ENCODE results near the gene MAN2C1. TPM values are rescaled to one million over a fixed set of nuclear protein-coding genes. Genes with fewer than 3 reads are reported as not detected.
"Not testable (repeated sequence)": the region's sequence is repeated elsewhere in the genome, so short reads cannot be mapped to it uniquely, and the experiment has no call there.

Gene MAN2C1
- total and polyA plus RNA-seq, 4 experiments from 2014 or later, result 32.2 to 449 (median 243) TPM

DNA sequence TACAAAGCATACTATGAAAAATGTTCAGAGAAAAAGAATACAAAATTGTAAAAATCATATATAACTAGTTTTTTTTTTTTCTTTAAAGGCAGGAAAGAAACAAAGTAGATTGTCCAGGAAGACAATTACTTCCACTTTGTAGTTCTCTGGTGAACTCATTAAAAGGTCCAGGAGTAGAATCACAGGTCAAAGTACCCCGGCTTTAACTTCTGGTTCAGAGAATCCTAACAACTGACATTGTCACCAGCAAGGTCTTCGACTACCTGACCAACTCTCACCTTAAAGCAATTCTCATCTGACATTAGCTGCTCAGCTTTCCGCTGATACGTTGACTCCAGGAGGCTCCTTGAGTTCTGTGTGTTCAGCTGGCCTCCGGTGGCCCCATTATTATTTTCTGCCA lies 15.6 kb upstream of the MAN2C1 start:
- H3K4me3 ChIP-seq (ENCODE audit: low read length in 2 of 2); H3K4me1 Mint-ChIP-seq; H3K27me3 ChIP-seq (ENCODE audit: insufficient read depth, low read length); H3K9me3 ChIP-seq (ENCODE audit: control insufficient read depth in 1 of 2, low read length in 2 of 2); H3K27me3 Mint-ChIP-seq; H3K4me1 ChIP-seq (ENCODE audit: insufficient read depth, low read length); POLR2A ChIA-PET (ENCODE audit: partially characterized antibody); DNase-seq; H3K9me3 Mint-ChIP-seq; H3K4me3 Mint-ChIP-seq; H3K27ac Mint-ChIP-seq; intact Hi-C loops (cut with micrococcal nuclease); H3K27ac ChIP-seq (ENCODE audit: low read depth, low read length): not testable (repeated sequence)
- H3K36me3 Mint-ChIP-seq, result peaks cover 36 to 76% of the 10 kb centered on the region in 2 donors
- peaks cover 69% of the 10 kb centered on the region for H3K36me3 ChIP-seq (ENCODE audit: insufficient read depth, low read length)
- CTCF ChIA-PET (ENCODE audit: partially characterized antibody), result interaction anchor here (0.8 kb wide), 1 partner anchor 15 kb away, joined by 3 read pairs; the partner anchor contains the start of gene MAN2C1

- POLR2A ChIA-PET (ENCODE audit: partially characterized antibody), result interaction anchor here (1.1 to 1.8 kb wide), 2 partner anchors 12 to 259 kb away, joined by 3 to 8 read pairs; partner anchors contain the start of genes IMP3 and MAN2C1
- intact Hi-C loops (cut with micrococcal nuclease), result no loop called here
- Histone ChIP-seq H3K4me3 (ENCODE audit: low read length in 2 of 2) (no peak overlapping the region), H3K36me3 (ENCODE audit: insufficient read depth, low read length) (peaks cover 49% of the 10 kb centered on the region), H3K27me3 (ENCODE audit: insufficient read depth, low read length) (no peaks in the 10 kb centered on the region), H3K4me1 (ENCODE audit: insufficient read depth, low read length) (no peaks in the 10 kb centered on the region), H3K27ac (ENCODE audit: low read depth, low read length) (no peak overlapping the region), H3K9me3 (ENCODE audit: control insufficient read depth in 1 of 2, low read length in 2 of 2) (no peaks in the 10 kb centered on the region)
- Mint-ChIP-seq H3K36me3 (peaks cover 31 to 75% of the 10 kb centered on the region in 2 donors), H3K4me1 (peaks cover 0 to 3% (median 2%) of the 10 kb centered on the region in 4 donors), H3K4me3 (no peak overlapping the region), H3K27me3 (no peaks in the 10 kb centered on the region), H3K27ac (peak overlapping the region in 3 of 7 donors; percentile 53 to 77 (median 63)), H3K9me3 (no peaks in the 10 kb centered on the region)
- CTCF ChIA-PET (ENCODE audit: partially characterized antibody), result interaction anchor here (3.5 kb wide), 1 partner anchor 12 kb away, joined by 20 read pairs; the partner anchor contains the start of gene MAN2C1
- no peak for DNase-seq
These were observed 12.4 kb upstream of the MAN2C1 start for GRCh38 chr15:75380773-75381172.

DNA sequence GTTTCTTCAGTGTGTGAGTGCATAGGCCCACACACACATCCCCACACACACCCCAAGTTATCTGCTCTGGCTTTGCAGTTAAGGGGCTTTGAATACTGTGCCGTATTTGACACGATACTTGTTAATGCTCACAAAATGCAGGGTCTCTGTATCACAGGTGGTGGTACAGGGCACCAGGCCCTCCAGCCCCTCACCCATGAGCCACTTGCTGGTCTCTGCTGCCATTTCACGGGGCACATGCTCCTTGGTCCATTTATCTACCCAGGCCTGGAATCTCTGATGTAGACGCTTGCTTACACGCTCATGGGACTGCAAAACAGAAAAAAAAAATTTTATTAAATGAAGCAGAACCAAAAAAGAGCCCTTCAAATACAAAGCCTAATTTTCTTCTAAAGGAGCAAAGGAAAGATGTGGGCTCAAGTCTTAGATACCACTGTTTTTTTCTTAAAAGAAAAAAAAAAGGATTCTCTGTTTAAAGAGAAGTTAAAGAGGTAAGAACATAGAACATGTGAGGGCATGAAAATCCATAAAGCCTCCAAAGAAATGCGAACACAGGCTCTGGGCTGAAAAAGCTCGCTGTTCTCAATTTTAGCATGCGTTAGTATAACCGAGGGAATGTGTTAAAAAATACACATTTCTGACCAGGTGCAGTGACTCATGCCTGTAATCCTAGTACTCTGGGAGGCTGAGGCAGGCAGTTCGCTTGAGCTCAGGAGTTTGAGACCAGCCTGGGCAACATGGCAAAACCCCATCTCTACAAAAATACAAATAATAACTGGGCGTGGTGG lies 3.7 kb upstream of the MAN2C1 start:
- Histone ChIP-seq H3K4me3 (ENCODE audit: low read length in 2 of 2) (no peak overlapping the region), H3K4me1 (ENCODE audit: insufficient read depth, low read length) (peaks cover 18% of the 10 kb centered on the region), H3K27me3 (ENCODE audit: insufficient read depth, low read length) (no peaks in the 10 kb centered on the region), H3K36me3 (ENCODE audit: insufficient read depth, low read length) (peaks cover 48% of the 10 kb centered on the region), H3K27ac (ENCODE audit: low read depth, low read length) (no peak overlapping the region), H3K9me3 (ENCODE audit: control insufficient read depth in 1 of 2, low read length in 2 of 2) (no peaks in the 10 kb centered on the region)
- Mint-ChIP-seq H3K27ac (no peak overlapping the region), H3K4me3 (no peak overlapping the region), H3K27me3 (no peaks in the 10 kb centered on the region), H3K36me3 (peaks cover 40 to 80% of the 10 kb centered on the region in 2 donors), H3K4me1 (peaks cover 7 to 26% (median 21%) of the 10 kb centered on the region in 4 donors), H3K9me3 (no peaks in the 10 kb centered on the region)
- ChIA-PET CTCF (ENCODE audit: partially characterized antibody) (no interaction called here), POLR2A (ENCODE audit: partially characterized antibody) (no interaction called here)
- DNase-seq, result no peak
- intact Hi-C loops (cut with micrococcal nuclease), result no loop called here

GRCh38 chr15:75371486-75371885 lies 3.1 kb upstream of the MAN2C1 start:
- H3K4me1 Mint-ChIP-seq, result peaks cover 7 to 32% (median 25%) of the 10 kb centered on the region in 4 donors
- ChIA-PET POLR2A (ENCODE audit: partially characterized antibody) (interaction anchor here (1.2 kb wide), 1 partner anchor 80 kb away, joined by 6 read pairs; the partner anchor contains the start of gene SIN3A), CTCF (ENCODE audit: partially characterized antibody) (interaction anchor here (2.5 kb wide), 1 partner anchor 269 kb away, joined by 8 read pairs; the partner anchor contains the start of gene IMP3)
- Histone ChIP-seq H3K9me3 (ENCODE audit: control insufficient read depth in 1 of 2, low read length in 2 of 2) (no peaks in the 10 kb centered on the region), H3K4me3 (ENCODE audit: low read length in 2 of 2) (no peak overlapping the region), H3K36me3 (ENCODE audit: insufficient read depth, low read length) (peaks cover 54% of the 10 kb centered on the region), H3K27me3 (ENCODE audit: insufficient read depth, low read length) (no peaks in the 10 kb centered on the region), H3K27ac (ENCODE audit: low read depth, low read length) (no peak overlapping the region), H3K4me1 (ENCODE audit: insufficient read depth, low read length) (peaks cover 24% of the 10 kb centered on the region)
- no peaks in the 10 kb centered on the region for H3K9me3 Mint-ChIP-seq
- intact Hi-C loops (cut with micrococcal nuclease), result no loop called here
- peak overlapping the region in 1 of 7 donors; percentile 62 for H3K27ac Mint-ChIP-seq
- no peak overlapping the region for H3K4me3 Mint-ChIP-seq
- H3K36me3 Mint-ChIP-seq, result peaks cover 38 to 74% of the 10 kb centered on the region in 2 donors
- H3K27me3 Mint-ChIP-seq, result no peaks in the 10 kb centered on the region
- DNase-seq, result no peak

DNA sequence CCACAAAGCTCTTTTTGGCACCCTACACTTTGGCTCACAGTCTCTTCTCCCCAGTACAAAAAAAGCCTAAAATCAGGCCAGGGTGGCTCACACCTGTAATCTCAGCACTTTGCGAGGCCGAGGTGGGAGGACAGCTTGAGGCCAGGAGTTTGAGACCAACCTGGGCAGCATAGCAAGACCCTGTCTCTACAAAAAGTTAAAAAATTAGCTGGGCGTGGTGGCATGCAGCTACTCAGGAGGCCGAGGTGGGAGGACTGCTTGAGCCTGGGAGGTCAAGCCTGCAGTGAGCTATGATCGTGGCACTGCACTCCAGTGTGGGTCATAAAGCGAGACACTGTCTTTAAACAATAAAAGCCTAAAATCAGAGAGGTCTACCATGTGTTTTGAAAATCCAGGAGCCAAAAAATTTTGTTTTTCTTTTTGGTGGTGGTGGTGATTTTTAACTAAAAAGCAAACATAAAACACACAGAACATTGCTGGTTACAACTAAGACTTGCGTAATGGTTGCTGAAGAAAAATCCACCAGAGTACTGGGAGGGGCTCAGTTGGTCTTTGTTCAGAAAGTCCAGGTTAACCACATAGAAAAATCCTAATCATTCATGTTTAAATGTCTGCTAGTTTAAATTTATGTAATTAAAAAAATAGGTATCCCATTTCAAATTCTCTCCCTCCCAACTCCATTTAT lies 1.6 kb upstream of the MAN2C1 start:
- Mint-ChIP-seq H3K27me3 (no peaks in the 10 kb centered on the region), H3K4me3 (peak overlapping the region; percentile 13 to 95 (median 90)), H3K9me3 (no peaks in the 10 kb centered on the region), H3K27ac (peak overlapping the region in 6 of 7 donors; percentile 95 to 97 (median 96)), H3K4me1 (peaks cover 7 to 33% (median 25%) of the 10 kb centered on the region in 4 donors), H3K36me3 (peaks cover 29 to 63% of the 10 kb centered on the region in 2 donors)
- Histone ChIP-seq H3K27me3 (ENCODE audit: insufficient read depth, low read length) (no peaks in the 10 kb centered on the region), H3K27ac (ENCODE audit: low read depth, low read length) (no peak overlapping the region), H3K4me3 (ENCODE audit: low read length in 2 of 2) (no peak overlapping the region), H3K4me1 (ENCODE audit: insufficient read depth, low read length) (peaks cover 25% of the 10 kb centered on the region), H3K36me3 (ENCODE audit: insufficient read depth, low read length) (peaks cover 53% of the 10 kb centered on the region), H3K9me3 (ENCODE audit: control insufficient read depth in 1 of 2, low read length in 2 of 2) (no peaks in the 10 kb centered on the region)
- intact Hi-C loops (cut with micrococcal nuclease), result loop anchor here (10.0 kb wide), 1 partner anchor 345 kb away; the partner anchor contains the start of gene PPCDC
- DNase-seq, result no peak
- ChIA-PET POLR2A (ENCODE audit: partially characterized antibody) (interaction anchor here (0.6 to 4.8 kb wide), 8 partner anchors 18 to 830 kb away, joined by 3 to 222 read pairs (median 38); partner anchors contain the start of genes IMP3, NEIL1, SIN3A and SNUPN), CTCF (ENCODE audit: partially characterized antibody) (interaction anchor here (1.5 to 3.7 kb wide), 5 partner anchors 10 to 270 kb away, joined by 4 to 62 read pairs (median 20); partner anchors contain the start of genes IMP3, SIN3A and SNUPN)

DNA sequence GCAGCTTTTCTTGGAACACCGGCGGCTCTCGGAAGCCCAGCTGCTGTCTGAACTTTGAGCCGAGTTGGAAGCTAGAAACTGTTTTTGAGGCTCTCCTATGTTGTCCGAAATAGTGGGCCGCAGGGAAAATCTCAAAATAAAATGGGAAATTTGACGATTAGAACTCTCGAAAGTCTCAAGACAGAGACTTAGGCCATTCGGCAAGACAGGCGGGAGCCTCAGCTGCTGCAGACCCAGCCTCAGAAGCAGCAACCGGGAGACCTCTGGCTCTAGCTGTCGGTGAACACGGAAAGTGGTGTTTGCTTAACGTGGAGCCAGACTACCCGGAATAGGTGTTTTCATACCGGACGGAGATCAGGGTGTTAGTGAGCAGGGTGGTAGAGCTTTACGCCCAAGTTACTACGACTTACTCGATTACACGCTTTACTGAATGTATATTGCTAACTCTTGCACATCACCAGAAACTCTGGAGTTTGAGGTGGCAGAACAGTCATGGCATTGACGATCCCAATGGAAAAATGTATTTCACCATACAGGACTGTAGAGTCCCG lies 357 bp upstream of the MAN2C1 start:
- ChIA-PET POLR2A (ENCODE audit: partially characterized antibody) (interaction anchor here (0.6 to 4.8 kb wide), 39 partner anchors 9 to 908 kb away, joined by 3 to 222 read pairs (median 5); partner anchors contain the start of genes C15orf39, CLK3, COMMD4 and FBXO22), CTCF (ENCODE audit: partially characterized antibody) (interaction anchor here (0.7 to 3.7 kb wide), 25 partner anchors 11 to 433 kb away, joined by 3 to 69 read pairs (median 7); partner anchors contain the start of genes COMMD4, IMP3, SIN3A and SNUPN)
- Histone ChIP-seq H3K4me3 (ENCODE audit: low read length in 2 of 2) (peak overlapping the region; percentile 86 to 95), H3K4me1 (ENCODE audit: insufficient read depth, low read length) (peaks cover 25% of the 10 kb centered on the region), H3K27ac (ENCODE audit: low read depth, low read length) (peak overlapping the region; percentile 93), H3K36me3 (ENCODE audit: insufficient read depth, low read length) (peaks cover 56% of the 10 kb centered on the region), H3K9me3 (ENCODE audit: control insufficient read depth in 1 of 2, low read length in 2 of 2) (no peaks in the 10 kb centered on the region), H3K27me3 (ENCODE audit: insufficient read depth, low read length) (no peaks in the 10 kb centered on the region)
- Mint-ChIP-seq H3K36me3 (peaks cover 26 to 60% of the 10 kb centered on the region in 2 donors), H3K27ac (peak overlapping the region; percentile 95 to 97 (median 96)), H3K4me1 (peaks cover 7 to 37% (median 24%) of the 10 kb centered on the region in 4 donors), H3K27me3 (no peaks in the 10 kb centered on the region), H3K4me3 (peak overlapping the region; percentile 89 to 95 (median 92)), H3K9me3 (no peaks in the 10 kb centered on the region)
- peak in 1 of 5 donors; percentile 32 for DNase-seq
- intact Hi-C loops (cut with micrococcal nuclease), result loop anchor here (1.0 to 10.0 kb wide), 5 partner anchors 83 to 344 kb away; partner anchors contain the start of genes IMP3, PPCDC, SIN3A and SNUPN

Data from CD4-positive, alpha-beta memory T cell (primary cell).